SK-N-SH (cell line): ENCODE data around the gene CPNE7.

Experiments
- EP300 ChIP-seq, 2 experiments: IDR thresholded peaks; 2 replicates each; pipeline versions ENCODE4 v1.4.0 to v1.6.1; 2012; ENCODE audit warnings: borderline replicate concordance in 1 of 2, low read depth in 1 of 2, low read length in 1 of 2
- EZH2phosphoT487 ChIP-seq: fragments of 200-600 bp; sonication (generic); IDR thresholded peaks from 2 replicates; pipeline ENCODE4 v1.6.1; 2017; ENCODE audit warnings: low read depth, mixed run types, mild to moderate bottlenecking, antibody characterized with exemption, moderate library complexity, borderline replicate concordance
- FOXM1 ChIP-seq: IDR thresholded peaks from 2 replicates; pipeline ENCODE4 v1.4.0; 2012; ENCODE audit warnings: low read depth, mild to moderate bottlenecking
- GATA2 ChIP-seq: sonication (generic); formaldehyde crosslinking; IDR thresholded peaks from 2 replicates; pipeline ENCODE4 v1.5.0; 2020; ENCODE audit warnings: mild to moderate bottlenecking, missing genetic modification reagents
- RFX5 ChIP-seq: IDR thresholded peaks from 2 replicates; pipeline ENCODE4 v1.6.1; 2012; ENCODE audit warnings: mild to moderate bottlenecking, improper control_type of control experiment, low read length
- RXRA ChIP-seq: IDR thresholded peaks from 2 replicates; pipeline ENCODE4 v1.4.0; 2012; ENCODE audit warnings: low read depth, mild to moderate bottlenecking, borderline replicate concordance
- SMC3 ChIP-seq: IDR thresholded peaks from 2 replicates; pipeline ENCODE4 v1.6.1; 2012; ENCODE audit warnings: low read depth, low read length, improper control_type of control experiment
- YY1 ChIP-seq: IDR thresholded peaks from 2 replicates; pipeline ENCODE4 v1.4.0; 2012; ENCODE audit warnings: low read depth, mild to moderate bottlenecking
- TF ChIP-seq, protein P1 (sequence below): fragments of 200-600 bp; sonication (generic); IDR thresholded peaks from 2 replicates; pipeline ENCODE4 v1.6.1; 2017; ENCODE audit warnings: antibody characterized with exemption, mild to moderate bottlenecking, moderate library complexity
- TF ChIP-seq, protein P2 (sequence below): IDR thresholded peaks from 2 replicates; pipeline ENCODE4 v1.4.0; 2012; ENCODE audit warnings: low read depth
- TF ChIP-seq, protein P3 (sequence below): IDR thresholded peaks from 2 replicates; pipeline ENCODE4 v1.6.1; 2012; ENCODE audit warnings: mild to moderate bottlenecking, low read depth, low read length, moderate library complexity

DNA sequence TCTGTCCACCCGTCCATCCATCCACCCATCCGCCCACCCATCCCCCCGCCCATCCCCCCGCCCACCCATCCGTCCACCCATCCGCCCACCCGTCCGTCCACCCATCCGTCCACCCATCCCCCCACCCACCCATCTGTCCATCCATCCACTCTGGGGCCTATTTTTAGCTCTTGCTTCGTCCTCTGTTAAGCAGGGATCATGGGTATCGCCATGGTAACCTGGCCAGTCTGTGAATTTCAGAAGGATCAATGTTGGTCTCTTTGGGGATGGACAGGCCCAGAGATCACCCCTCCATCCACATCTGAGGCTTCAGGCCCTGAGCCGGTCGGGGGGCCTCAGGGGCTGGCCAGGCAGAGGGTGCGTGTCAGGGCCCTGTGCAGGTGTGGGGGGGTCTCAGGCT is 22.6 kb downstream of the CPNE7 start:
- TF ChIP-seq GATA2 (CRISPR knock-in tag): no peak
- no peak for TF ChIP-seq RXRA
- TF ChIP-seq, protein P1, sequence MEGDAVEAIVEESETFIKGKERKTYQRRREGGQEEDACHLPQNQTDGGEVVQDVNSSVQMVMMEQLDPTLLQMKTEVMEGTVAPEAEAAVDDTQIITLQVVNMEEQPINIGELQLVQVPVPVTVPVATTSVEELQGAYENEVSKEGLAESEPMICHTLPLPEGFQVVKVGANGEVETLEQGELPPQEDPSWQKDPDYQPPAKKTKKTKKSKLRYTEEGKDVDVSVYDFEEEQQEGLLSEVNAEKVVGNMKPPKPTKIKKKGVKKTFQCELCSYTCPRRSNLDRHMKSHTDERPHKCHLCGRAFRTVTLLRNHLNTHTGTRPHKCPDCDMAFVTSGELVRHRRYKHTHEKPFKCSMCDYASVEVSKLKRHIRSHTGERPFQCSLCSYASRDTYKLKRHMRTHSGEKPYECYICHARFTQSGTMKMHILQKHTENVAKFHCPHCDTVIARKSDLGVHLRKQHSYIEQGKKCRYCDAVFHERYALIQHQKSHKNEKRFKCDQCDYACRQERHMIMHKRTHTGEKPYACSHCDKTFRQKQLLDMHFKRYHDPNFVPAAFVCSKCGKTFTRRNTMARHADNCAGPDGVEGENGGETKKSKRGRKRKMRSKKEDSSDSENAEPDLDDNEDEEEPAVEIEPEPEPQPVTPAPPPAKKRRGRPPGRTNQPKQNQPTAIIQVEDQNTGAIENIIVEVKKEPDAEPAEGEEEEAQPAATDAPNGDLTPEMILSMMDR: no peak
- no peak for TF ChIP-seq FOXM1
- TF ChIP-seq, protein P2, sequence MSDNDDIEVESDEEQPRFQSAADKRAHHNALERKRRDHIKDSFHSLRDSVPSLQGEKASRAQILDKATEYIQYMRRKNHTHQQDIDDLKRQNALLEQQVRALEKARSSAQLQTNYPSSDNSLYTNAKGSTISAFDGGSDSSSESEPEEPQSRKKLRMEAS: no peak
- TF ChIP-seq SMC3: no peak
- no peak for TF ChIP-seq EP300 (IDR thresholded peaks at IDR 0.05; ENCODE audit: borderline replicate concordance in 1 of 2, low read depth in 1 of 2, low read length in 1 of 2)
- TF ChIP-seq YY1: no peak
- no peak for TF ChIP-seq EZH2phosphoT487
- TF ChIP-seq, protein P3, sequence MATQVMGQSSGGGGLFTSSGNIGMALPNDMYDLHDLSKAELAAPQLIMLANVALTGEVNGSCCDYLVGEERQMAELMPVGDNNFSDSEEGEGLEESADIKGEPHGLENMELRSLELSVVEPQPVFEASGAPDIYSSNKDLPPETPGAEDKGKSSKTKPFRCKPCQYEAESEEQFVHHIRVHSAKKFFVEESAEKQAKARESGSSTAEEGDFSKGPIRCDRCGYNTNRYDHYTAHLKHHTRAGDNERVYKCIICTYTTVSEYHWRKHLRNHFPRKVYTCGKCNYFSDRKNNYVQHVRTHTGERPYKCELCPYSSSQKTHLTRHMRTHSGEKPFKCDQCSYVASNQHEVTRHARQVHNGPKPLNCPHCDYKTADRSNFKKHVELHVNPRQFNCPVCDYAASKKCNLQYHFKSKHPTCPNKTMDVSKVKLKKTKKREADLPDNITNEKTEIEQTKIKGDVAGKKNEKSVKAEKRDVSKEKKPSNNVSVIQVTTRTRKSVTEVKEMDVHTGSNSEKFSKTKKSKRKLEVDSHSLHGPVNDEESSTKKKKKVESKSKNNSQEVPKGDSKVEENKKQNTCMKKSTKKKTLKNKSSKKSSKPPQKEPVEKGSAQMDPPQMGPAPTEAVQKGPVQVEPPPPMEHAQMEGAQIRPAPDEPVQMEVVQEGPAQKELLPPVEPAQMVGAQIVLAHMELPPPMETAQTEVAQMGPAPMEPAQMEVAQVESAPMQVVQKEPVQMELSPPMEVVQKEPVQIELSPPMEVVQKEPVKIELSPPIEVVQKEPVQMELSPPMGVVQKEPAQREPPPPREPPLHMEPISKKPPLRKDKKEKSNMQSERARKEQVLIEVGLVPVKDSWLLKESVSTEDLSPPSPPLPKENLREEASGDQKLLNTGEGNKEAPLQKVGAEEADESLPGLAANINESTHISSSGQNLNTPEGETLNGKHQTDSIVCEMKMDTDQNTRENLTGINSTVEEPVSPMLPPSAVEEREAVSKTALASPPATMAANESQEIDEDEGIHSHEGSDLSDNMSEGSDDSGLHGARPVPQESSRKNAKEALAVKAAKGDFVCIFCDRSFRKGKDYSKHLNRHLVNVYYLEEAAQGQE: no peak
- no peak for TF ChIP-seq RFX5
